HEK293T (cell line): Measurements from ENCODE around the gene LGALS3BP.

Experiments used
- CTCF ChIA-PET: fragments of 350-600 bp; formaldehyde crosslinking; extraction: SDS; loops from one replicate; lab custom pipeline; 2021; ENCODE audit warnings: antibody characterized with exemption, inconsistent platforms; lab: Yijun Ruan, JAX
- POLR2A ChIA-PET: fragments of 350-600 bp; formaldehyde crosslinking; extraction: SDS; loops from one replicate; lab custom pipeline; 2020; ENCODE audit warnings: antibody characterized with exemption, inconsistent platforms; lab: Yijun Ruan, JAX
- DNase-seq: peaks from one replicate; pipeline ENCODE4 v3.0.0; 2012; ENCODE audit warnings: mixed read lengths; ENCODE audit errors: extremely low spot score
- BHLHE40 ChIP-seq: fragments of 450-650 bp; IDR thresholded peaks from 2 replicates; pipeline ENCODE4 v1.6.1; 2016; ENCODE audit warnings: mild to moderate bottlenecking, moderate library complexity, borderline replicate concordance
- CTBP1 ChIP-seq: fragments of 450-650 bp; IDR thresholded peaks from 2 replicates; pipeline ENCODE4 v1.6.1; 2016; ENCODE audit warnings: borderline replicate concordance
- ELF4 ChIP-seq: fragments of 450-650 bp; IDR thresholded peaks from 2 replicates; pipeline ENCODE4 v1.6.1; 2017; ENCODE audit warnings: antibody characterized with exemption
- FOXK2 ChIP-seq: fragments of 450-650 bp; IDR thresholded peaks from 2 replicates; pipeline ENCODE4 v1.6.1; 2016; ENCODE audit warnings: mild to moderate bottlenecking
- HDGF ChIP-seq: fragments of 450-650 bp; IDR thresholded peaks from 2 replicates; pipeline ENCODE4 v1.6.1; 2017; ENCODE audit warnings: antibody characterized with exemption, borderline replicate concordance
- L3MBTL2 ChIP-seq: fragments of 450-650 bp; conservative IDR thresholded peaks from 2 replicates; pipeline ENCODE4 v1.6.1; 2016; ENCODE audit warnings: mild to moderate bottlenecking
- NFRKB ChIP-seq: fragments of 450-650 bp; IDR thresholded peaks from 2 replicates; pipeline ENCODE4 v1.6.1; 2016; ENCODE audit warnings: mild to moderate bottlenecking, moderate library complexity
- PKNOX1 ChIP-seq: fragments of 450-650 bp; IDR thresholded peaks from 2 replicates; pipeline ENCODE4 v1.6.1; 2016
- SP1 ChIP-seq: fragments of 450-650 bp; IDR thresholded peaks from 2 replicates; pipeline ENCODE4 v1.6.1; 2017
- TARDBP ChIP-seq: fragments of 450-650 bp; IDR thresholded peaks from 2 replicates; pipeline ENCODE4 v1.6.1; 2016
- ZNF384 ChIP-seq: fragments of 450-650 bp; IDR thresholded peaks from 2 replicates; pipeline ENCODE4 v1.6.1; 2016

LGALS3BP gene

GRCh38 chr17:78921437-78921971, 58.2 kb downstream of the LGALS3BP start:
- no peak for DNase-seq
- TF ChIP-seq TARDBP (no peak), FOXK2 (no peak), L3MBTL2 (no peak), NFRKB (no peak), ELF4 (no peak), PKNOX1 (no peak), HDGF (no peak), SP1 (no peak), ZNF384 (no peak), CTBP1 (no peak), BHLHE40 (no peak)
- CTCF ChIA-PET: interaction anchor here (0.6 to 0.7 kb wide), 2 partner anchors 49 to 55 kb away, joined by 3 read pairs; no protein-coding TSS in a partner anchor
- POLR2A ChIA-PET: no interaction called here
